ENCODE results near the gene FXYD5.
"Not testable (repeated sequence)": the region's sequence is repeated elsewhere in the genome, so short reads cannot be mapped to it uniquely, and the experiment has no call there.

The FXYD5 gene

DNA sequence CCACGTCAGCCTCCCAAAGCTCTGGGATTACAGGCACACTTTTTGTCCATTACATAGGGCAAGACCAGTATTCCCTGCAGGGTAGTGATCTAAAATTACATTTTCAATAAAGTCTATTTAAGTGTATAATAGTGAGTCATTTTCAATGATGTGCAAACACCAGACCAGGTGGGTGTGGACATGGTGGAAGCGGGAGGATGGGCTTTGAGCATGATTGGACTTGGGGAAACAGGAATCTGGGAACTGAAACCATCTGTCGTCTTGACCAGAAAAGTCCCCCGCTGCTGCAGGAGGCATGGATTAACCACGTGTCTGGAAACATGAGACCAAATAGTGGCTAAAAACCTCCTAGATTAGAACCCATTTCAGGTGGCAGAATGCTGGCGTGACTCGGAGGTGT is 34.0 kb upstream of the FXYD5 start:
- DNase-seq (ENCODE audit: low spot score): no peak

DNA sequence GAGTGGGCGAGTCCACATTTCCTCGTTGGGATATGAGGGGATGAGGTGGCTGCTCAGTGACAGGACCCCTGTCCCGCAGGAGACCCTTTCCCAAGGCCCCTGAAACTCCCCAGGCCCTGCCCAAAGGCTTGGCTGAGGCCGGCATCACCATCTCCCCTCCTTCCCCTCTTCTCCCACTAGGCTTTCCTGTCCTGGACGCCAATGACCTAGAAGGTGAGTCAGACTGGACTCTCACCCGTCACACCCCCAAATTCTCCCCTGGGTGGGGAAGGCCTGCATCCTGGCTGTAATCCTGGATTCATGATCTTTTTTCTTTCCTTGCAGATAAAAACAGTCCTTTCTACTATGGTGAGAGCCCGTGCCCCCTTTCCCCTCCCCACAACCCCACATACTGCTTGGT is 33.6 kb upstream of the FXYD5 start:
- DNase-seq (ENCODE audit: low spot score): no peak

DNA sequence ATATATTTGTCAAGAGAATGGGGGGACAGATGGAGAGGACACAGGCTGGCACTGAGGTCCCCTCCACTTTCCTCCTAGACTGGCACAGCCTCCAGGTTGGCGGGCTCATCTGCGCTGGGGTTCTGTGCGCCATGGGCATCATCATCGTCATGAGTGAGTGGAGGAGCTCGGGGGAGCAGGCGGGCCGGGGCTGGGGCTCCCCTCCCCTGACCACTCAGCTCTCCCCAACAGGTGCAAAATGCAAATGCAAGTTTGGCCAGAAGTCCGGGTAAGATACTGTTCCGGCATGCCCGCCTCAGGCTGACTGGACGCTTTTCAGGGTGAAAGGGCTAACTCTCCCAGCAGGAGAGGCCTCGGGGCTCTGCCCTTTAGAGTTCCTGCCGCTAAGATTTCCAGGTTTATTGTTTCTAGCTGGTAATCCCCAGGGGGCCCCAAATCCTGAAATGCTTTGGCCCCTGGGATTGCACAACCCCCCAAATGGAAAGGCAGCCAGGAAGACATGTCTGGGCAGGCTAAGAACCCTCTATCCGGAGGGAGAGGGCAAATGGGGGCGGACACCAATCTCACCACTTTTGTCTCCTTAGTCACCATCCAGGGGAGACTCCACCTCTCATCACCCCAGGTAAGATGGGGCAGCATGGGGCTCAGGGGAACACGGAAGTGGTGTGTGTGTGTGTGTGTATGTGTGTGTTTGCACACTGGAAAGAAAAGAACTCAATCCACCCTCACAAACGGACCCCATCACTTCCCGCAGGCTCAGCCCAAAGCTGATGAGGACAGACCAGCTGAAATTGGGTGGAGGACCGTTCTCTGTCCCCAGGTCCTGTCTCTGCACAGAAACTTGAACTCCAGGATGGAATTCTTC is 31.6 kb upstream of the FXYD5 start:
- no peak for DNase-seq (ENCODE audit: low spot score)

DNA sequence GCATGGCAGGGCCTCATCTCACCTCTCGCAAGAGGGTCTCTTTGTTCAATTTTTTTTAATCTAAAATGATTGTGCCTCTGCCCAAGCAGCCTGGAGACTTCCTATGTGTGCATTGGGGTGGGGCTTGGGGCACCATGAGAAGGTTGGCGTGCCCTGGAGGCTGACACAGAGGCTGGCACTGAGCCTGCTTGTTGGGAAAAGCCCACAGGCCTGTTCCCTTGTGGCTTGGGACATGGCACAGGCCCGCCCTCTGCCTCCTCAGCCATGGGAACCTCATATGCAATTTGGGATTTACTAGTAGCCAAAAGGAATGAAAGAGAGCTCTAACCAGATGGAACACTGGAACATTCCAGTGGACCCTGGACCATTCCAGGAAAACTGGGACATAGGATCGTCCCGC is 31.0 kb upstream of the FXYD5 start:
- DNase-seq (ENCODE audit: low spot score): no peak

- DNase-seq (ENCODE audit: low spot score): peak; percentile 86
Measured at GRCh38 chr19:35124098-35125060, 30.2 kb upstream of the FXYD5 start.

DNA sequence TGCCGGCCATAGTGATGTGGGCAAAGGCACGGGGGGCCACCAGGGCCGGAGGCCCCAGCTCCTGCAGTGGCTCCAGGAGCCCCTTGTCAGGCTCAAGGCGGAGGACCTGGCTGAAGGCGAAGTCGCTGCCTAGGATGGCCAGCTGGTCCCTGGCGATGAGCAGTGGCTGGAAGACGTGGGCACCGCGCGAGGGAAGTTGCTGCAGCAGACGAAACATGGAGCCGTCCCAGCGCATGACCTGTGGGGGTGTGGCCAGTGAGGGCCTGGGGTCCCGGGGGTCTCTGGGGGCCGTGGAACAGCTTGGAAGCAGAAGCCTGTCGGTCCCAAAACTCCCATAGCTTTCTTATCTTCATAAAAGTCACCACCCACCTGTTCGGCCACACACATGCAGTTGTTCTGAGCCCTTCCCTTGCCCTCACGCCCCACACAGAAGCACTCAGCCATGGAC is 29.2 kb upstream of the FXYD5 start:
- no peak for DNase-seq (ENCODE audit: low spot score)

DNA sequence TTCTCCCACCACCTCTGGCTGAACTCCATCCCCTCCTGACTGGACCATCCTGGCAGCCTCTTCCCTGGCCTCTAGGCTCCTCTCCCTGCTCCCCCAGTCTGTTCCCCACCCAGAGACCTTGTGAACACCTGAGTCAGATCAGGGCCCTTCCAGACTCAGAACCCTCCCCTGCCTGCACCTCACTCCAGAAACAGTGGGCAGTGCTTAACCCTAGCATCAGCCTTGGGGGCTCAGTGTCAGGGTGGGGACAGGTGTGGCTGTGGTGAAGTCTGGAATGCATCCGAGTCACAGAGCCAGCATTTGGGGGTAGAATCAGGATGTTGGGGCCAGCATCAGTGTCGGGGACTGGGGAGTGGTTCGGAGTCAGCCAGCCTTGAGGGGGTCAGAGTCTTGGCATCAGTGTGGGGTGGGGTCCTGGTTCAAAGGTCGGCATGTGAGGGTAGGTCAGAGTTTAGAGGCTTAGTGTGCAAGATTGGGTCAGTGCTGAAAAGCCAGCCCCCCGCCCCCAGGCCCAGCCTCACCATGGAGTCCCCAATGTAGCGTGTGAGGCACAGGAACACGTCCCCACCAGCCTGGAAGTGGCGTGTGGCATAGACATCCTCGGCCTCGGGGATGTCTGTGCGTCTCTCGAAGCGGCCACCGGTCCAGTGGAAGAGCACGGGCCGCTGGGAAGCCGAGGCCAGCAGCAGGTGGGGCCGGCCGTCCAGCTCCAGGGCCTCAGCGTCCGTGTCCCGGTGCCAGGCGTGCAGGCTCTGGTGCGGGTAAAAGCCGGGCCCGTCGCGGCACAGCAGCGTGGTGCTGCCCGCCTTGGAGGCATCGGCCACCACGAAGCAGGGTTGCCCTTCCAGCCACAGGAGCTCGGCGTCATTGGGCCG is 28.5 kb upstream of the FXYD5 start:
- no peak for DNase-seq (ENCODE audit: low spot score)

DNA sequence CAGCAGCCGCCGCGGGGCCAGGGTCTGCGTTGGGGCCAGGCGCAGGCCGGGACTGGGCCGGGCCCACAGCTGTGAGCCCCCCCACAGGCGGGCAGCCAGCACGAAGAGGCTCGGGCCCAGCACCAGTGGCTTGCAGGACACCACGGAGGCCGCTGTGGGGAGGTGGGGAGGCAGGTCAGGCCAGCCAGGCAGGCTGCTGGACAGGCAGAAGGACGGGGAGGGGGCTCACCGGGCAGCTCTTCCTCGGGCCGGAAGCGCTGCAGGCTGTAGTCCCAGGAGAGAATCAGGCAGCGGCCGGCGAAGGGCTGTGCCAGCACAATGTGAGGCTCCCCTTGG is 27.9 kb upstream of the FXYD5 start:
- no peak for DNase-seq (ENCODE audit: low spot score)

GRCh38 chr19:35127871-35128270 is 26.7 kb upstream of the FXYD5 start:
- no peak for DNase-seq (ENCODE audit: low spot score)

- no peak for DNase-seq (ENCODE audit: low spot score)
Measured at GRCh38 chr19:35128398-35129057, 26.0 kb upstream of the FXYD5 start.

DNA sequence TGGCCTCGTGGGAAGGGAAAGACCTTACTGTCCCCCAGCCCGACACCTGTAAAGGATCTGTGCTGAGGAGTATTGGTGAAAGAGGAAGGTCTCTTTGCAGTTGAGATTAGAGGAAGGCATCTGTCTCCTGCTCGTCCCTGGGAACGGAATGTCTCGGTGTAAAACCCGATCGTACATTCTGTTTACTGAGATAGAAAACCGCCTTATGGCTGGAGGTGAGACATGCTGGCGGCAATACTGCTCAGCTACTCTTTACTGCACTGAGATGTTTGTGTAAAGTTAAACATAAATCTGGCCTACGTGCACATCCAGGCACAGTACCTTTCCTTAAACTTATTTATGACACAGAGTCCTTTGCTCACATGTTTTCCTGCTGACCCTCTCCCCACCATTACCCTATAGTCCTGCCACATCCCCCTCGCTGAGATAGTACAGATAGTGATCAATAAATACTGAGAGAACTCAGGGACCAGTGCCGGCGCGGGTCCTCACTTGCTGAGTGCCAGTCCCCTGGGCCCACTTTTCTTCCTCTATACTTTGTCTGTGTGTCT is 24.7 kb upstream of the FXYD5 start:
- not testable (repeated sequence) for DNase-seq (ENCODE audit: low spot score)

- no peak for DNase-seq (ENCODE audit: low spot score)
Measured at GRCh38 chr19:35130761-35131720, 23.5 kb upstream of the FXYD5 start.

- DNase-seq (ENCODE audit: low spot score): no peak
Measured at GRCh38 chr19:35132254-35132653, 22.3 kb upstream of the FXYD5 start.

GRCh38 chr19:35133826-35134225 is 20.7 kb upstream of the FXYD5 start:
- DNase-seq (ENCODE audit: low spot score): no peak

DNA sequence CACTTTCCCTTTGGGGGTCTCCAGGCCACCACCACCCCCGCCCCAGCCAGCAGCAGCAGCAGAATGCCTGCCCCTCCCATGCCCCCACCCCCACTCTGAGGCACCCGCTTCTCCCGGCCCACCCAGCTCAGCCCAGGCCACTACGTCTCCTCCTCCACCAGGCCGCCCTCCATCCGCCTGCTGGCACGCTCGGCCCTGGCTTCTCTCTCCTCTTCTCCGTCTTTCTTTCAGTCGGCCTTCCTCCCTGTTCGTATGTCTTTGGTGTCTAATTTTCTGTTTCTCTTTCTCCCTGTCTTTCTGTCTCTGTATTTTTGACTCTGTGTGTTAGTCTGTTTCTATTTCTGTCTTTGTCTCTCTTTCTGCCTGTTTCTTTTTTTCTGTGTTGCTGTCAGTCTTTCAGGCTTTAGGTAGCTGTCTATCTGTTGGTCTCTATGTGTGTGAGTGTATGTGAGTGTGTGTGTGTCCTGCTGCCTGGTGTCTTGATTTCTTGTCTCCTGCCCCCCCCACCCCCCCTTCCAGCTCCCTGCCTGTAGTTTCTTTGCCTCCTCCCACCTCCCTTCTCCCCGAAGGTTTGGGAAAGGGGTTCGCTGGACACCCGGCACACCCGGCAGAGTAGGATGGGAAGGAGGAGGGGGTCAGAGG is 19.8 kb upstream of the FXYD5 start, which contains the start of gene LGI4:
TSS of gene LGI4 (minus strand) at position 459 of the 642 bp plus-strand sequence. CDS start at position 80, 379 bp downstream.
- no peak for DNase-seq (ENCODE audit: low spot score)

GRCh38 chr19:35135389-35135909 is 19.1 kb upstream of the FXYD5 start:
- peak; percentile 60 for DNase-seq (ENCODE audit: low spot score)

GRCh38 chr19:35136231-35136630 is 18.3 kb upstream of the FXYD5 start:
- no peak for DNase-seq (ENCODE audit: low spot score)

GRCh38 chr19:35136977-35137702 is 17.4 kb upstream of the FXYD5 start:
- DNase-seq (ENCODE audit: low spot score): no peak
